ENCODE results near the gene EDRF1. TPM values are rescaled to one million over a fixed set of nuclear protein-coding genes. Genes with fewer than 3 reads are reported as not detected.

The EDRF1 gene
- total and polyA plus RNA-seq, 12 donors = 8.1 to 35.9 (median 18.6) TPM

DNA sequence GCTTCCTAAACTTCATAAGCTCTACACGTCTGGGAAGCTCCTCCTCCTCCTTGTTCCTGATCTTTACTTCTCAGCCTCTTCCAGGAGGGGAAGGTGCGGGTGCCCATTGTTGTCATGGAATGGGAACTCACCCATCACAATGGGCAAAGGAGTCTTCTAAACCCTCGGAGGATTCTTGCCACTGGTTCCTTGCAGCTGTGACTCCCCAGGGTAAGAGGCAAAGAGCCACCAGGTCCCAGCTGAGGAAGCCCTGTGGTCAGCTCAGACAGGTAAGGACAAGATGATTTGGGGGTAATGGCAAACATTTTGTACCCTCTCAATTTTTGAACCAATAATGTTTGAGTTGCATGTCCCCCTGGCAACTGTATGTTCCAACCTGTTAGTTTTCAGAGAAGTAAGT is 36.4 kb upstream of the EDRF1 start, which contains the start of gene TEX36:
TSS of gene TEX36 (minus strand) at position 101 of the 400 bp plus-strand sequence. CDS start 174 bp downstream, outside the sequence.
- Histone ChIP-seq H3K27me3 (no peaks in the 10 kb centered on the region), H3K4me1 (replicated peaks in 1 of 2) (no peaks in the 10 kb centered on the region), H3K9me3 (replicated peaks in 1 of 3) (no peaks in the 10 kb centered on the region), H3K4me3 (no peak within 1 kb of the TSS), H3K27ac (no peak within 1 kb of the TSS), H3K36me3 (replicated peaks in 1 of 2) (no peaks in the 10 kb centered on the region)
- intact Hi-C loops (cut with DNase I) = no loop called here
- TF ChIP-seq, protein P1, sequence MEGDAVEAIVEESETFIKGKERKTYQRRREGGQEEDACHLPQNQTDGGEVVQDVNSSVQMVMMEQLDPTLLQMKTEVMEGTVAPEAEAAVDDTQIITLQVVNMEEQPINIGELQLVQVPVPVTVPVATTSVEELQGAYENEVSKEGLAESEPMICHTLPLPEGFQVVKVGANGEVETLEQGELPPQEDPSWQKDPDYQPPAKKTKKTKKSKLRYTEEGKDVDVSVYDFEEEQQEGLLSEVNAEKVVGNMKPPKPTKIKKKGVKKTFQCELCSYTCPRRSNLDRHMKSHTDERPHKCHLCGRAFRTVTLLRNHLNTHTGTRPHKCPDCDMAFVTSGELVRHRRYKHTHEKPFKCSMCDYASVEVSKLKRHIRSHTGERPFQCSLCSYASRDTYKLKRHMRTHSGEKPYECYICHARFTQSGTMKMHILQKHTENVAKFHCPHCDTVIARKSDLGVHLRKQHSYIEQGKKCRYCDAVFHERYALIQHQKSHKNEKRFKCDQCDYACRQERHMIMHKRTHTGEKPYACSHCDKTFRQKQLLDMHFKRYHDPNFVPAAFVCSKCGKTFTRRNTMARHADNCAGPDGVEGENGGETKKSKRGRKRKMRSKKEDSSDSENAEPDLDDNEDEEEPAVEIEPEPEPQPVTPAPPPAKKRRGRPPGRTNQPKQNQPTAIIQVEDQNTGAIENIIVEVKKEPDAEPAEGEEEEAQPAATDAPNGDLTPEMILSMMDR (IDR thresholded peaks at IDR 0.05) = no peak
- TF ChIP-seq POLR2A (IDR thresholded peaks at IDR 0.05) = no peak
- 54 to 78% (median 65%) methylated on average over 3 of the region's 3 CpGs for WGBS, 4 donors
- no peak for DNase-seq

DNA sequence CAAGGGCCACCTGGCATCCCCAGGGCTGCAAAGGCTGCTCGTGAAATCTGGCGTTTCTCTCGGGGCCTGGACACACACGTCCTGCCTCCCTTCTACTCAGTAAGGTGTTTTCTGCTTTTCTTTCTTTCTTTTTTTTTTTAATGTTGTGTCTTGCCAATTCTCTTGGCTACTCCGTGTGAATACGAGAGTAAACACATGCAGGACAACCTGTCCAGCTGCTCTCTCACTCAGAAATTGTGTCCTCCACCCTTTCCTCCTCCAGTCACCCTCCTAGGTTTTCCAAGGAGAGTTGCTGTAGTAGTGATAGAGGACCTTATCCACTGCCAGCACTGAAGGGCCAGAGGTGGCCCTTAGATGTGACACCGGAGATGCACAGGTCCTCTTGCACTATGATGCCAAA is 35.7 kb upstream of the EDRF1 start:
- WGBS, 4 donors = 66 to 79% (median 73%) methylated on average over 6 to 7 of the region's 7 CpGs
- H3K36me3 ChIP-seq (replicated peaks in 1 of 2) = no peaks in the 10 kb centered on the region
- H3K27me3 ChIP-seq = no peaks in the 10 kb centered on the region
- TF ChIP-seq, protein P1 (IDR thresholded peaks at IDR 0.05) = no peak
- TF ChIP-seq POLR2A (IDR thresholded peaks at IDR 0.05) = no peak
- H3K4me3 ChIP-seq = no peak overlapping the region
- H3K4me1 ChIP-seq (replicated peaks in 1 of 2) = no peaks in the 10 kb centered on the region
- intact Hi-C loops (cut with DNase I) = no loop called here
- no peaks in the 10 kb centered on the region for H3K9me3 ChIP-seq (replicated peaks in 1 of 3)
- DNase-seq = no peak
- H3K27ac ChIP-seq = no peak overlapping the region

GRCh38 chr10:125684581-125684980 is 34.9 kb upstream of the EDRF1 start:
- 56 to 61% (median 59%) methylated on average over 4 to 5 of the region's 5 CpGs for WGBS, 4 donors
- no peak overlapping the region for H3K27ac ChIP-seq

GRCh38 chr10:125687507-125688185 is 31.9 kb upstream of the EDRF1 start:
- H3K9me3 ChIP-seq (replicated peaks in 1 of 3) = no peaks in the 10 kb centered on the region
- no peaks in the 10 kb centered on the region for H3K27me3 ChIP-seq
- intact Hi-C loops (cut with DNase I) = no loop called here
- no peak overlapping the region for H3K4me3 ChIP-seq
- H3K36me3 ChIP-seq (replicated peaks in 1 of 2) = no peaks in the 10 kb centered on the region
- 63 to 78% (median 64%) methylated on average over 3 of the region's 3 CpGs for WGBS, 4 donors
- no peak overlapping the region for H3K27ac ChIP-seq
- TF ChIP-seq, protein P1 (IDR thresholded peaks at IDR 0.05) = no peak
- no peak for TF ChIP-seq POLR2A (IDR thresholded peaks at IDR 0.05)
- DNase-seq = no peak
- no peaks in the 10 kb centered on the region for H3K4me1 ChIP-seq (replicated peaks in 1 of 2)

More at GRCh38 chr10:125684581-125684980, 34.9 kb upstream of the EDRF1 start:
- Histone ChIP-seq H3K27me3 (no peaks in the 10 kb centered on the region), H3K9me3 (replicated peaks in 1 of 3) (no peaks in the 10 kb centered on the region), H3K4me1 (replicated peaks in 1 of 2) (no peaks in the 10 kb centered on the region), H3K4me3 (no peak overlapping the region), H3K36me3 (replicated peaks in 1 of 2) (no peaks in the 10 kb centered on the region)
- TF ChIP-seq POLR2A (IDR thresholded peaks at IDR 0.05) = no peak
- TF ChIP-seq, protein P1 (IDR thresholded peaks at IDR 0.05) = no peak
- intact Hi-C loops (cut with DNase I) = no loop called here
- no peak for DNase-seq
